ENCODE measurements around the gene MICAL3. TPM values are rescaled to one million over a fixed set of nuclear protein-coding genes. Genes with fewer than 3 reads are reported as not detected.

MICAL3 gene
- total RNA-seq, 4 donors from 2014 or later: 23.9 to 49.2 (median 34.5) TPM

DNA sequence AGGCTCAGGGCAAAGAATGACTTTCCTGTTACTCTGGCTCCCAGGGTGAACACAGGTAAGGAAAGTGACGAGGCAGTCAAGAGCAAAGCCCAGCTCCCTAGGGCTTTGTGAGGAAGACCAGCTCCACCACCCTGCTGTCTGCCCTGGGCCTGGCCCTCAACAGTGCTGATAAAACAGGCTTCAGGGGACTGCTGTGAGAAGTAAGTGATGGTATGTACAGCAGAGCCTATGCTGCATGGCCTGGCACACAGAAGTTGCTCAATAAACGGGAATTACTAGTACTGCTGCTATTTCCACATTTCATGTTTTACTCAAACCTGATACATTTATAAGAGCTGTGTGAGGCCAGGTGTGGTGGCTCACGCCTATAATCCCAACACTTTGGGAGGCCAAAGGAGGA lies 50.3 kb downstream of the MICAL3 start:
- TF ChIP-seq, protein P1, sequence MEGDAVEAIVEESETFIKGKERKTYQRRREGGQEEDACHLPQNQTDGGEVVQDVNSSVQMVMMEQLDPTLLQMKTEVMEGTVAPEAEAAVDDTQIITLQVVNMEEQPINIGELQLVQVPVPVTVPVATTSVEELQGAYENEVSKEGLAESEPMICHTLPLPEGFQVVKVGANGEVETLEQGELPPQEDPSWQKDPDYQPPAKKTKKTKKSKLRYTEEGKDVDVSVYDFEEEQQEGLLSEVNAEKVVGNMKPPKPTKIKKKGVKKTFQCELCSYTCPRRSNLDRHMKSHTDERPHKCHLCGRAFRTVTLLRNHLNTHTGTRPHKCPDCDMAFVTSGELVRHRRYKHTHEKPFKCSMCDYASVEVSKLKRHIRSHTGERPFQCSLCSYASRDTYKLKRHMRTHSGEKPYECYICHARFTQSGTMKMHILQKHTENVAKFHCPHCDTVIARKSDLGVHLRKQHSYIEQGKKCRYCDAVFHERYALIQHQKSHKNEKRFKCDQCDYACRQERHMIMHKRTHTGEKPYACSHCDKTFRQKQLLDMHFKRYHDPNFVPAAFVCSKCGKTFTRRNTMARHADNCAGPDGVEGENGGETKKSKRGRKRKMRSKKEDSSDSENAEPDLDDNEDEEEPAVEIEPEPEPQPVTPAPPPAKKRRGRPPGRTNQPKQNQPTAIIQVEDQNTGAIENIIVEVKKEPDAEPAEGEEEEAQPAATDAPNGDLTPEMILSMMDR (IDR thresholded peaks at IDR 0.05): no peak
- DNase-seq (ENCODE audit: low spot score): no peak
- no peak for ATAC-seq (ENCODE audit: low FRiP score)

DNA sequence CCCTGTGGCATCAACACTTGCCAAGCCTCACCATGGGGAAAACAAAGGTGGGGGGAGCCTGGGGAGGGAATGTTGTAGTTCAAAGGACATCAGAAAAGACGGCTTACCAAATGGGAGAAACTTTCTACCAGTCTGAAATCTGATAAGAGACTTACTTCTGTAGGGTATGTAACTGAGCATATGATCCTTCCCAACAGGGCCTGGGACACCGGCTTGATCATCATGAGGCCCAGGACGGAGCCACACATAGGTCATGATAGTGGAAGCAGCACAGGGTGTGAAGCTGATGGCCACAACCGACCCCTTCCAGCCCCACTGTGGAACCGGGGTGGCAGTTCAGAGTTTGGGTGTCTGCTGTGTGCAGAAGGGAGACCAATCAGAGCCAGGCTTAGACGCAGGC lies 51.1 kb downstream of the MICAL3 start:
- ATAC-seq (ENCODE audit: low FRiP score): no peak
- TF ChIP-seq, protein P1 (IDR thresholded peaks at IDR 0.05): no peak

DNA sequence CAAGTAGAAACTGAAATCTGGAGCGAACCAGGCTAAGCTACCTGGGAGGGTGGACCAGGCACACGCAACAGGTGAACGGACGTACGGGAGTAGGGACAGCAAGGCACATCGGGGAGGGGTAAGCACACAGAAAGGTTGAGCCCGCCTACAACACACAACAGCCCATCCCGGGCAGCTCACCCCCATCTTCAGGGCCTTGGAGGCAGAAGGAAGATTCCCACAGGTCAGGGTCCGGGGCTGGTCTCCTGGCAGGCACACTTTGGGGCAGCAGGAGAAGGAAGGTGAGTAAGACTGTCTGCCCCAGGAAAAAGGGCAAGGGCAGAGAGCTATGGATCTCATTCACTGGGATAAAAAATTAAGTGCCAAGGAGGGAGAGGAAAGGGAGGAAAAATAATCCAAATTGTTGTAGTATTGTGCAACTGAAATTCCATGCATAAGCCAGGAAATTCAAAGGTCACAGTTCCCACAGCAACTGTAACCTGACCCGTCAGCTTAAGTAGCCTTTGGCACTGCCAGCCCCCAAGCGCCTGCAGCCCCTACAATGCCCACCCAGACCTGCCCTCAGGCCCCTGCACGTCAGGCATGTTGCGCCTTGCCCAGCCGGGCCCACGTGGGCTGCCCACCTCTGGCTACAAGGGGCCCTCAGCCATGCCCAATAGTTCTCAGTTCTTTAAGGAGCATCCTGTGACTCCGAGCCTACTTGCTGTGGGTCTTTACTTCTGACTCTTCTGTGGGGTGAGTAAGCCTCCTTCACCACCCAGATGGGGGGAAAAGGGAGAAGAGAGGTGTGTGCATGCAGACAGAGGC lies 51.8 kb downstream of the MICAL3 start:
- peak; percentile 59 for ATAC-seq (ENCODE audit: low FRiP score)
- TF ChIP-seq, protein P1 (IDR thresholded peaks at IDR 0.05): no peak
- DNase-seq (ENCODE audit: low spot score): no peak

More for the DNA sequence above, 51.1 kb downstream of the MICAL3 start:
- DNase-seq (ENCODE audit: low spot score): no peak

DNA sequence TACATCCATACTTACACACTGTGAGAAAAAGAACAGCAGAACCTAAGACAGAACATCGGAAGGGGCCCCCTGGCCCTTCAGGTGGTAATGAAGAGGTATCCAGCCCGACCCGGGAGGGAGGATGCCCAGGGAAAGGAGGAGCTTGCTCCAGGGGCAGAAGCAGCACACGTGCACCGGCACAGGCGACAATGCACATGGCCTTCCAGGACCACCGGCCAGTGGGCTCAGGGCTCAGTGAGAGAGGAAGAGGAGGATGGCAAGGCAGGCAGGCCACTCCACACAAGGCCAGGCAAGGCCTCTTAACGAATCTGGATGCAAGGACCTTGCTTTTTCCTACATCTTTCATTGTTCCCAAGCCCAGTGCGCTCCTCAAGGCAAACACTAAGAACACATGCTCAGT lies 52.6 kb downstream of the MICAL3 start:
- ATAC-seq (ENCODE audit: low FRiP score): no peak
- DNase-seq (ENCODE audit: low spot score): no peak
- TF ChIP-seq, protein P1 (IDR thresholded peaks at IDR 0.05): no peak

DNA sequence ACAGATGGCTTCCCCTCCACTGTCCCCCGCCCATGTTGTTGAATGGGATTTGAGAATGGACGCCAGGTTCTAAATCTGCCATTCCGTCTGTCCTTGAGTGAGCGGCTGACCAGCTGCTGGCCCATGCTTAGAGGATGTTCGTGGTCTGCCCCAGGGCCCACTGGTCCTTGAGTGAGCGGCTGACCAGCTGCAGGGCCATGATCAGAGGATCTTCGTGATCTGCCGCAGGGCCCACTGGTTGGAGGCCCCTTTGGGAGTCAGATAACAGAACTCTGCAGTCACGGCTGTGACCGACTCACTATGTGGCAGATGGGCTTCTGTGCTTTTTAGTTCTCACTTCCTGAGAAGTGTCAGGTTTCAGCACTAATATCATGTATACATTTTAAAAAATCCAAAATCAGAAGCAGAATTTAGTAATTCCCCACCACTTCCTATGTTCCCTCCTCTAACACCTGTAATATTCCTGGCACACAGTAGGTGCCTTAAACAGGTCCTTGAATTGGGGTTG lies 54.1 kb downstream of the MICAL3 start:
- DNase-seq (ENCODE audit: low spot score) (no peak), ATAC-seq (ENCODE audit: low FRiP score) (no peak)
- TF ChIP-seq, protein P1 (IDR thresholded peaks at IDR 0.05): no peak

DNA sequence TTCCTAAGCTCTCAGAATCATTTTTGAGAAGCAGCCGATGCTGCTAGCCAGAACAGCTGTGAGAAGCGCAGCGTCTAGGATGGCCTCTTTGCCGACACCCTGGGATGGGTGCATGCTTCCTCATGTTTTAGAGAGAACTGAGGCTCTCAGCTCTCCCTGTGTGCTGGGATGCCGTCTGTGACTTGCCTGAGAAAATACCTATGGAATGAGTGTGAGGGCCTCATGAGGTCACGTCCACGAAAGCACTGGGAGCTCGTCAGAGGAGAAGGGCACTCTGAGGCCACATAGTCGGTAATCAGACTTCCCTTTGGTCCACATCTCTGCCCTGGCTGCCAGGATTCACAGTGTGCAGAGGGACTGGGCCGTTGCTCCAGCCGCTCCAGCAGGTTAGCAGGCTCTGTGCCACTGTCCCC lies 54.7 kb downstream of the MICAL3 start:
- TF ChIP-seq, protein P1 (IDR thresholded peaks at IDR 0.05): no peak
- ATAC-seq (ENCODE audit: low FRiP score): peak; percentile 33

DNA sequence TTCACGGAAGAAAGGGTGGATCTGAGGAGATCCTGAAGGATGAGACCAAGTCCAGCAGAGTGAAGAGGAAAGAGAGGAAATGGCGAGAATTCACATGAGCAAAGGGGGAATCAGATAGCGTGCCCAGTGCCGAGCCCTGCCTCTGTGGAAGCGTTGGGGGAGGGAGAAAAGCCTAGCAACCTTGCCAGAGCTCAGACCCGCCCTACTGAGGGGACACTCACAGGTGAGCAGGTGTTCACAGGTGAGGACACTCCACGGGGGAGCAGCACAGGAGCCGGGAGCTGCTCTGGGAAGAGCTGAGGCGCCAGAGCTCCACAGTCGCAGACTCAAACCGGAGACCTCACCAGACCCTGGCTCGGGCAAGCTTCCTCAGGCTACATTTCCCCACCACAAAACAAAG lies 56.2 kb downstream of the MICAL3 start:
- TF ChIP-seq, protein P1 (IDR thresholded peaks at IDR 0.05): no peak
- no peak for DNase-seq (ENCODE audit: low spot score)
- no peak for ATAC-seq (ENCODE audit: low FRiP score)

More for the DNA sequence above, 54.7 kb downstream of the MICAL3 start:
- no peak for DNase-seq (ENCODE audit: low spot score)
